HG02588 (cell line): ENCODE measurements around the gene PIK3R2.
"Not testable (repeated sequence)": the region's sequence is repeated elsewhere in the genome, so short reads cannot be mapped to it uniquely, and the experiment has no call there.

ENCODE experiments used
- ATAC-seq: cut with Tn5 transposase; IDR thresholded peaks from one replicate; pipeline ENCODE4 v1.9.1; 2021; ENCODE audit warnings: mild to moderate bottlenecking, moderate library complexity; ENCODE audit not compliant: unreplicated experiment

Gene PIK3R2

GRCh38 chr19:18150776-18151624, 2.0 kb upstream of the PIK3R2 start:
- ATAC-seq, result no peak

- ATAC-seq, result peak; percentile 49
Observed at GRCh38 chr19:18152442-18152816, 534 bp upstream of the PIK3R2 start.

- ATAC-seq, result peak; percentile 2
Observed at GRCh38 chr19:18153556-18154134, 682 bp downstream of the PIK3R2 start.

GRCh38 chr19:18155095-18156087, 2.4 kb downstream of the PIK3R2 start:
- no peak for ATAC-seq

GRCh38 chr19:18156268-18156667, 3.3 kb downstream of the PIK3R2 start:
- ATAC-seq, result no peak

GRCh38 chr19:18156841-18157464, 4.0 kb downstream of the PIK3R2 start:
- ATAC-seq, result no peak

- ATAC-seq, result no peak
Observed at GRCh38 chr19:18157465-18158063, 4.6 kb downstream of the PIK3R2 start.

- no peak for ATAC-seq
Observed at GRCh38 chr19:18158467-18158866, 5.5 kb downstream of the PIK3R2 start.

GRCh38 chr19:18159059-18159616, 6.2 kb downstream of the PIK3R2 start:
- not testable (repeated sequence) for ATAC-seq

- ATAC-seq, result no peak
Observed at GRCh38 chr19:18159810-18160209, 6.8 kb downstream of the PIK3R2 start.

- no peak for ATAC-seq
Observed at GRCh38 chr19:18160493-18160970, 7.6 kb downstream of the PIK3R2 start.

GRCh38 chr19:18160971-18161635, 8.1 kb downstream of the PIK3R2 start:
- ATAC-seq, result peak; percentile 64

- peak; percentile 22 for ATAC-seq
Observed at GRCh38 chr19:18161636-18162002, 8.7 kb downstream of the PIK3R2 start.

GRCh38 chr19:18164072-18164471, 11.1 kb downstream of the PIK3R2 start:
- no peak for ATAC-seq

- no peak for ATAC-seq
Observed at GRCh38 chr19:18165794-18166544, 13.0 kb downstream of the PIK3R2 start.

- ATAC-seq, result no peak
Observed at GRCh38 chr19:18167011-18167410, 14.0 kb downstream of the PIK3R2 start.

GRCh38 chr19:18167975-18168645, 15.1 kb downstream of the PIK3R2 start:
- no peak for ATAC-seq

- ATAC-seq, result no peak
Observed at GRCh38 chr19:18168673-18169381, 15.9 kb downstream of the PIK3R2 start.
